Mesothelial cell of epicardium (in vitro differentiated cells): ENCODE data around the gene MYEOV. TPM values are rescaled to one million over a fixed set of nuclear protein-coding genes. Genes with fewer than 3 reads are reported as not detected.

Experiments
- DNase-seq, 2 experiments: peaks; one replicate each; pipeline ENCODE4 v3.0.0; 2021; ENCODE audit warnings: low spot score in 2 of 2; ENCODE audit not compliant: unreplicated experiment in 2 of 2
- H3K27ac Mint-ChIP-seq: 2 replicates; pipeline ENCODE4 v1.8.0; 2021; ENCODE audit warnings: mixed read lengths
- H3K27me3 Mint-ChIP-seq: 2 replicates; pipeline ENCODE4 v1.8.0; 2021; ENCODE audit warnings: low read depth, mixed read lengths
- H3K36me3 Mint-ChIP-seq: 2 replicates; pipeline ENCODE4 v1.8.0; 2021; ENCODE audit warnings: mixed read lengths
- H3K4me1 Mint-ChIP-seq: 2 replicates; pipeline ENCODE4 v1.8.0; 2021; ENCODE audit warnings: mixed read lengths
- H3K4me3 Mint-ChIP-seq: 2 replicates; pipeline ENCODE4 v1.8.0; 2021; ENCODE audit warnings: mild to moderate bottlenecking, moderate library complexity, mixed read lengths
- H3K9me3 Mint-ChIP-seq: 2 replicates; pipeline ENCODE4 v1.8.0; 2021; ENCODE audit warnings: mixed read lengths
- CTCF ChIP-seq: fragments of 200-600 bp; sonication (generic); IDR thresholded peaks from one replicate; pipeline ENCODE4 v1.5.0; 2021; ENCODE audit warnings: antibody characterized with exemption; ENCODE audit not compliant: unreplicated experiment
- total RNA-seq: library from RNA; stranded (reverse); gene quantifications from 3 replicates; pipeline ENCODE4 v1.2.1, GENCODE V29; 2021

The MYEOV gene
- total RNA-seq, 1 donor from 2014 or later = 2.6 TPM

DNA sequence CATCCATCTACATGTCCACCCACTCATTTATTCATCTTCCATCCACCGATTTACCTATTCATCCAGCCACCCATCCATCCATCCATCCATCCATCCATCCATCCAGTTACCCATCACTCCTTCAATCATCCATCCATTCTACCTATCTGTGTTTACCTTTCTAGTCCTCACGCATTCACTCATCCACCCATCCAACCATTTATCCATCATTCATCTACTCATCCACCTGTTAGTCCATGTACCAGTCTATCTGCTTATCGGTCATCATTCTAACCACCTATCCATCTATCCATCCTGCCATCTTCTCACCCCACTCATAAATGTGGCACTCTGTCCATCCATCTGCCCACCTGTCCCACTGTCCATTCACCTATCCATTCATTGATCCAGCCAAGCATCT lies 21.9 kb upstream of the MYEOV start:
- DNase-seq = no peak
- Mint-ChIP-seq H3K4me3 (no peak overlapping the region), H3K36me3 (no peaks in the 10 kb centered on the region), H3K4me1 (peaks cover 12% of the 10 kb centered on the region), H3K27me3 (peaks cover 2% of the 10 kb centered on the region), H3K27ac (no peak overlapping the region), H3K9me3 (no peaks in the 10 kb centered on the region)
- no peak for TF ChIP-seq CTCF

DNA sequence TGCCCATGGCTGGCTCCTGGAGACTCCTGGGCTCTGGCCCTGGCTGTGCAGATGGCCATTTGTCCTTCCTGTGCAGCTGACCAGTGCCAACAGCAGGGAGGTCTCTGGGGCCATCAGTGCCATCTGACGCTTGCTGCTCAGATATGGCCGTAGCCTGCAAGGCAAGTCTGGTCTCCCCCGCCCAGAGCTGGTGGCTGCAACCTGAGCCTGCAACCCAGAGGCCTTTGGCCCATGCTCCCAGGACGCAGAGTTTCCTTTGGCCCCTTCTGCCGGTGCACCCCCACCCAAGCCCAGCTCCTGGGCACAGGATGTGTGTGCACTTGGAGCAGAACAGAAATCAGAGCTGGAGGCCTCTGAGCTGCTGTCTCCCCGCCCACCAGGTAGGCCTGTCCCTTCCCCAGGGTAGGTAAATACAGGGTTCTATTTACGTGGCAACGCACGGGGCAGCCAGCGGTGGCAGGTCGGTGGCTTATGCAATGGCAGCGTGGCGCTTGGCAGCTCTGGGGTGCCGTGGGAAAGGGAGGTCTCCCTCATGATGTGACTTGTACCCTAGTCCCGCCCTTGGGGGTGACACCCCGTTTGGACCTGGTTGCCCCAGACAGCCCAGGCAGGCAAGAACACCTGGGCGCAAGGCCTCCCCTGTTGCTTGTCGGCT lies 21.0 kb upstream of the MYEOV start:
- no peaks in the 10 kb centered on the region for H3K9me3 Mint-ChIP-seq
- no peak for DNase-seq
- peaks cover 6% of the 10 kb centered on the region for H3K27me3 Mint-ChIP-seq
- H3K27ac Mint-ChIP-seq = no peak overlapping the region
- H3K36me3 Mint-ChIP-seq = no peaks in the 10 kb centered on the region
- peaks cover 12% of the 10 kb centered on the region for H3K4me1 Mint-ChIP-seq
- no peak for TF ChIP-seq CTCF
- no peak overlapping the region for H3K4me3 Mint-ChIP-seq

DNA sequence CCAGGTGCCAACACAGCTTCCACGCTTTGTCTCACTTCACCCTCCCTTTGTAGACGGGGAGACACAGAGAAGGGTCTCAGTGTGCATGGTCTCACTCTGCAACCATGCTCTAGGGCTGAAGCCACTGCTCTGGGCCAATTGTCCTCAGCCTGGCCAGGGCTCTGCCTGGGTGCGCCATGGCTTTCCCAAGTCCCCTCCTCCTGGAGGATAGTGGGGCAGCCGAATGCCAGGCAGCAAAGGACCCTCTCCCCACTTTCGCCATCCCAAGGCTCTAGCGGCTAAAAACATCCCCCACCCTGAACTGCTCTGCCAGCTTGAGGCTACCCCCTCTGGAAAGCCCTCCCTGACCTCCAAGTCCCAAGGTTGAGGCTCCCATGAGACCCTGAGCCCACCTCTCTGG lies 20.4 kb upstream of the MYEOV start:
- no peak for TF ChIP-seq CTCF
- H3K27ac Mint-ChIP-seq = no peak overlapping the region
- peaks cover 6% of the 10 kb centered on the region for H3K27me3 Mint-ChIP-seq
- H3K36me3 Mint-ChIP-seq = no peaks in the 10 kb centered on the region
- DNase-seq = no peak
- no peak overlapping the region for H3K4me3 Mint-ChIP-seq
- H3K4me1 Mint-ChIP-seq = peaks cover 12% of the 10 kb centered on the region
- H3K9me3 Mint-ChIP-seq = no peaks in the 10 kb centered on the region

- peaks cover 6% of the 10 kb centered on the region for H3K27me3 Mint-ChIP-seq
- peaks cover 12% of the 10 kb centered on the region for H3K4me1 Mint-ChIP-seq
- no peaks in the 10 kb centered on the region for H3K36me3 Mint-ChIP-seq
- TF ChIP-seq CTCF = no peak
- H3K4me3 Mint-ChIP-seq = no peak overlapping the region
- H3K9me3 Mint-ChIP-seq = no peaks in the 10 kb centered on the region
- no peak for DNase-seq
- no peak overlapping the region for H3K27ac Mint-ChIP-seq
Observed at GRCh38 chr11:69274531-69275016, 19.4 kb upstream of the MYEOV start.

DNA sequence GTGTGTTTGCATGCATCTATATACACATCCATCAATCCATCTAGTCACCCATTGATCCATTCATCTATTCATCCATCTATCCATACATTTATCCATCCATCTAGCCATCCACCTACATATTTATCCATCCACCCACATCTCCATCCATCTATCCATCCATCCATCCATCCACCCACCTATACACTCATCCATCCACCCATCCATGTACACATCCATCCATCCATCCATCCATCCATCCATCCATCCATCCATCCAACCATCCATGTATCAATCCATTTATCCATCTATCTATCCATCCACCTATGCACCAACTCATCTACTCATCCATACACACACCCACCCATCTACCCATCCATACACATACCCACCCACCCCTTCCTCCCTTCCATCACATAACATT lies 18.8 kb upstream of the MYEOV start:
- Mint-ChIP-seq H3K4me1 (peaks cover 12% of the 10 kb centered on the region), H3K36me3 (no peaks in the 10 kb centered on the region), H3K27me3 (peaks cover 6% of the 10 kb centered on the region), H3K9me3 (no peaks in the 10 kb centered on the region), H3K27ac (no peak overlapping the region), H3K4me3 (no peak overlapping the region)
- no peak for TF ChIP-seq CTCF
- DNase-seq = no peak
